Measurements from ENCODE around the gene CHID1. TPM values are rescaled to one million over a fixed set of nuclear protein-coding genes. Genes with fewer than 3 reads are reported as not detected.

CHID1 gene
- total RNA-seq, 1 experiment from 2014 or later, result 85.6 TPM

DNA sequence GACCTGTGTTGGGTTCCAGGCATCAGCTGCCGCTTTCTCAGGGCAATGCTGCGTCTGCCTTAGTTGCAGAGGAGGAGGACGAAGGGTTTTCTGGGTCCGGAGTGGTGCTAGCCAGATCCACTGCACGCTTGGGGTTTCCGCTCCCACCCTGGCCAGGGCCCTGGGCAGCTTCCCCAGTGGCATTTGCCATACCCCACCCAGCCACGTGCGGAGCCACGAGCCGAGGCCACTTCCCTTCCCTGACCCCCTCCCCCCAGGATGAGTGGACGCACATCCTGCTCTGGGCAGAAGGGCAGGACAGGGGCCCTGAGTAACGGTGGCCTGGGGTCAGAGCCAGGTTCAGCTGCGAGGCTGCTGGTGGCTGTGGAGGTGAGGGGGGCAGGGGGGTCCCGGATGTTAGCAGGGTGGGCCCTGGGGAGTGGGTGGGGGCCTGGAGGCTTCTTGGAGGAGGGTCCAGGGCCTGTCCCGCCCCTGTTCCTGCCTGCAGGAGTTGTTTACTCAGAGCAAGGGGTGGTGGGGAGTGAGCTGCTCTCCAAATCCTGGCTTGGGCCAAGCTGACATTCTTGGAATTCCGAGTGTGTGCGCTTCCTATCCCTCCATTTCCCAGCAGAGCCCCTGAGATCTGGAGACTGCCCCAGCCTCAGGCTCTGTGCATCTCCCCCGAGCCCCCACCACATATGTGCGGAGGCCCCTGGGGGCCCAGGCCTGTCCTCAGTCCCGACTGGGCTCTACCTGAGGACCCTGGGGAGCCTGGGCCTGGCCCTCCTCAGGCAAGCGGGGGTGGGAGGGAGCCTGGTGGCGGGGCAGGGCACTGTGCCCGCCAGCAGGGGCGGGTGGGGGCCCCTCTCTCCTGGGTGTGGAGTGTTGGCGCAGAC is 66.6 kb downstream of the CHID1 start:
- Histone ChIP-seq H3K4me3 (peak overlapping the region; percentile 78; the same call in 1 of the 2 replicates), H3K9me2 (ENCODE audit: insufficient read depth) (no peaks in the 10 kb centered on the region), H2AFZ (no peak overlapping the region), H3K27ac (peak overlapping the region; percentile 3; the same call in 1 of the 2 replicates), H3K27me3 (ENCODE audit: insufficient read depth, low read depth) (no peaks in the 10 kb centered on the region), H4K20me1 (ENCODE audit: insufficient read depth) (peaks cover 18% of the 10 kb centered on the region), H3K79me2 (ENCODE audit: low read depth) (peaks cover 20% of the 10 kb centered on the region), H3K36me3 (ENCODE audit: low read depth) (no peaks in the 10 kb centered on the region), H3K4me2 (peak overlapping the region; percentile 83), H3K9me3 (ENCODE audit: insufficient read depth, low read depth) (no peaks in the 10 kb centered on the region), H3K4me1 (replicated peaks; ENCODE audit: insufficient read depth) (peaks cover 20% of the 10 kb centered on the region), H3F3A (ENCODE audit: insufficient read depth, low read depth) (peaks cover 11% of the 10 kb centered on the region; the same call in 1 of the 2 replicates)
- no TSS peak for BruUV-seq (replicated peaks)
- TF ChIP-seq, protein P1, sequence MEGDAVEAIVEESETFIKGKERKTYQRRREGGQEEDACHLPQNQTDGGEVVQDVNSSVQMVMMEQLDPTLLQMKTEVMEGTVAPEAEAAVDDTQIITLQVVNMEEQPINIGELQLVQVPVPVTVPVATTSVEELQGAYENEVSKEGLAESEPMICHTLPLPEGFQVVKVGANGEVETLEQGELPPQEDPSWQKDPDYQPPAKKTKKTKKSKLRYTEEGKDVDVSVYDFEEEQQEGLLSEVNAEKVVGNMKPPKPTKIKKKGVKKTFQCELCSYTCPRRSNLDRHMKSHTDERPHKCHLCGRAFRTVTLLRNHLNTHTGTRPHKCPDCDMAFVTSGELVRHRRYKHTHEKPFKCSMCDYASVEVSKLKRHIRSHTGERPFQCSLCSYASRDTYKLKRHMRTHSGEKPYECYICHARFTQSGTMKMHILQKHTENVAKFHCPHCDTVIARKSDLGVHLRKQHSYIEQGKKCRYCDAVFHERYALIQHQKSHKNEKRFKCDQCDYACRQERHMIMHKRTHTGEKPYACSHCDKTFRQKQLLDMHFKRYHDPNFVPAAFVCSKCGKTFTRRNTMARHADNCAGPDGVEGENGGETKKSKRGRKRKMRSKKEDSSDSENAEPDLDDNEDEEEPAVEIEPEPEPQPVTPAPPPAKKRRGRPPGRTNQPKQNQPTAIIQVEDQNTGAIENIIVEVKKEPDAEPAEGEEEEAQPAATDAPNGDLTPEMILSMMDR (conservative IDR thresholded peaks at IDR 0.05), result no peak
- TF ChIP-seq EZH2 (IDR thresholded peaks at IDR 0.05; ENCODE audit: low read depth), result no peak
- intact Hi-C loops (cut with micrococcal nuclease; ENCODE audit: unreplicated experiment), result loop anchor here (2.0 to 5.0 kb wide), 2 partner anchors 37 to 207 kb away; partner anchors contain the start of genes PIDD1 and RPLP2
- ChIA-PET CTCF (interaction anchor here (0.6 to 1.3 kb wide), 2 partner anchors 9 to 23 kb away, joined by 3 read pairs; no protein-coding TSS in a partner anchor), POLR2A (ENCODE audit: unreplicated experiment) (interaction anchor here (1.4 kb wide), 1 partner anchor 9 kb away, joined by 5 read pairs; no protein-coding TSS in a partner anchor)
- peak; percentile 69 to 80 for DNase-seq

DNA sequence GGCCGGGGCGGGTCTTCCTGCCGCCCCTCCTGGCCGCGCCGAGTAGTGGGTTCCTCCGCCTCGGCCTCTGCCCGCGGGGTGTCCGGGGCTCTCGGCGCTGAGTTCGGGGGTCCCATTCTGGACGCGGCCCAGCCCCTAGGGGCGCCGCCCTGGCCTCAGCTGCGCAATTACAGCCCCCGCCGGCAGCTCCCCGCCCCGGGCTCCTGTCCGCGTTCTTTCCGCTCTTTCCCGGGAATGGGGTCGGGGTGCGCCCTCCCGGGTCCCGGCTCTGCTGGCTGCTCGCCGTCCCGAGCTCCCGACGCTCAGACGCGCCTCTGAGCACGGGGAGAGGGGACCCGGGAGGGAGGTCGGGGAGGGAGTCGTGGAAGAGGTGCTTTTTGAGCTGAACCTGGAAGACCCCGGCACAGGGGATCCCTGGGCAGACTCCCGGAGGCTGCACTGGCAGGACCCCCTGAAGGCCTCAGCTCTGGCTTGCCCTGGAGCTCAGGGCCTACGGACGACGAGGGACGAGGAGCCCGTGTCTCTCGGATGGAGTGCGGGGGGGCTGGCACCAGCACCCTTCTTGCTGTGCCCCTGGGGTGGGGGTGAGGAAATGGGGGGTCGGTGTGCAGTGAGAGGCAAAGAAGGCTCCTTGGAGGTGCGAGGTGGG is 67.4 kb downstream of the CHID1 start:
- Histone ChIP-seq H4K20me1 (ENCODE audit: insufficient read depth) (peaks cover 18% of the 10 kb centered on the region), H2AFZ (no peak overlapping the region), H3F3A (ENCODE audit: insufficient read depth, low read depth) (peaks cover 16% of the 10 kb centered on the region; the same call in 1 of the 2 replicates), H3K4me1 (replicated peaks; ENCODE audit: insufficient read depth) (peaks cover 20% of the 10 kb centered on the region), H3K4me2 (peak overlapping the region; percentile 83), H3K9me3 (ENCODE audit: insufficient read depth, low read depth) (no peaks in the 10 kb centered on the region), H3K79me2 (ENCODE audit: low read depth) (peaks cover 20% of the 10 kb centered on the region), H3K4me3 (peak overlapping the region; percentile 78), H3K27me3 (ENCODE audit: insufficient read depth, low read depth) (no peaks in the 10 kb centered on the region), H3K9me2 (ENCODE audit: insufficient read depth) (no peaks in the 10 kb centered on the region), H3K36me3 (ENCODE audit: low read depth) (no peaks in the 10 kb centered on the region), H3K27ac (no peak overlapping the region)
- BruUV-seq (replicated peaks), result no TSS peak
- ChIA-PET CTCF (interaction anchor here (0.6 to 1.3 kb wide), 3 partner anchors 8 to 66 kb away, joined by 3 read pairs; partner anchors contain the start of gene GATD1), POLR2A (ENCODE audit: unreplicated experiment) (interaction anchor here (0.6 to 1.4 kb wide), 2 partner anchors 8 kb away, joined by 5 read pairs; no protein-coding TSS in a partner anchor)
- intact Hi-C loops (cut with micrococcal nuclease; ENCODE audit: unreplicated experiment), result loop anchor here (2.0 to 5.0 kb wide), 2 partner anchors 36 to 208 kb away; partner anchors contain the start of genes PIDD1 and RPLP2
- TF ChIP-seq, protein P1 (conservative IDR thresholded peaks at IDR 0.05), result no peak
- no peak for TF ChIP-seq EZH2 (IDR thresholded peaks at IDR 0.05; ENCODE audit: low read depth)
- DNase-seq, result no peak

Measured in PC-9 (cell line).